Stomach (tissue), 4 donors: ENCODE data around the gene DCAF11.

Source experiments
- EP300 ChIP-seq: sonication (generic); formaldehyde crosslinking; IDR thresholded peaks from one replicate; pipeline ENCODE4 v1.6.1; 2017; ENCODE audit warnings: antibody characterized with exemption
- TF ChIP-seq, protein P1 (sequence below), 7 experiments: fragments of 450-650 bp in 4 of 7; fragments of 200-600 bp in 3 of 7; sonication (generic) in 3 of 7; IDR thresholded peaks; one replicate each; pipeline ENCODE4 v1.5.1; 2016 to 2019; ENCODE audit warnings: antibody characterized with exemption in 7 of 7, control low read depth in 2 of 7, mild to moderate bottlenecking in 1 of 7

DNA sequence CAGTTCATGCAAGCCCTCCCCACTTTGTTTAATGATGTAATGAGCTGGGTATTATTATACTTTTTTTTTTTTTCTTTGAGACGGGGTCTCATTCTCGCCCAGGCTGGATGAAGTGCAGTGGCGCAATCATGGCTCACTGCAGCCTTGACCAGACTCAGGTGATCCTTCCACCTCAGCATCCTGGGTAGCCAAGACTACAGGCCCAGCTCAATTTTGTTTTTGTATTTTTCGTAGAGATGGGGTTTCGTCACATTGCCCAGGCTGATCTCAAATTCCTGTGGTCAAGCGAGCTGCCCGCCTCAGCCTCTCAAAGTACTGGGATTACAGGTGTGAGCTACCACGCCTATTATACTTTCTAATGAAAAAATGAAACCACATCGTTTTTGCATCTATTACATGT, 4.5 kb upstream of the DCAF11 start:
- no peak for TF ChIP-seq EP300
- TF ChIP-seq, protein P1, sequence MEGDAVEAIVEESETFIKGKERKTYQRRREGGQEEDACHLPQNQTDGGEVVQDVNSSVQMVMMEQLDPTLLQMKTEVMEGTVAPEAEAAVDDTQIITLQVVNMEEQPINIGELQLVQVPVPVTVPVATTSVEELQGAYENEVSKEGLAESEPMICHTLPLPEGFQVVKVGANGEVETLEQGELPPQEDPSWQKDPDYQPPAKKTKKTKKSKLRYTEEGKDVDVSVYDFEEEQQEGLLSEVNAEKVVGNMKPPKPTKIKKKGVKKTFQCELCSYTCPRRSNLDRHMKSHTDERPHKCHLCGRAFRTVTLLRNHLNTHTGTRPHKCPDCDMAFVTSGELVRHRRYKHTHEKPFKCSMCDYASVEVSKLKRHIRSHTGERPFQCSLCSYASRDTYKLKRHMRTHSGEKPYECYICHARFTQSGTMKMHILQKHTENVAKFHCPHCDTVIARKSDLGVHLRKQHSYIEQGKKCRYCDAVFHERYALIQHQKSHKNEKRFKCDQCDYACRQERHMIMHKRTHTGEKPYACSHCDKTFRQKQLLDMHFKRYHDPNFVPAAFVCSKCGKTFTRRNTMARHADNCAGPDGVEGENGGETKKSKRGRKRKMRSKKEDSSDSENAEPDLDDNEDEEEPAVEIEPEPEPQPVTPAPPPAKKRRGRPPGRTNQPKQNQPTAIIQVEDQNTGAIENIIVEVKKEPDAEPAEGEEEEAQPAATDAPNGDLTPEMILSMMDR (IDR thresholded peaks at IDR 0.05), result no peak
